HepG2 (cell line): ENCODE measurements around the gene NYNRIN. TPM values are rescaled to one million over a fixed set of nuclear protein-coding genes. Genes with fewer than 3 reads are reported as not detected.

Source experiments
- ETV5 ChIP-seq: IDR thresholded peaks from 2 replicates; pipeline ENCODE4 v1.6.1; 2018; ENCODE audit warnings: missing biosample characterization, missing genetic modification reagents, inconsistent platforms, borderline replicate concordance
- EZH2 ChIP-seq: conservative IDR thresholded peaks from 2 replicates; pipeline ENCODE4 v1.6.1; 2012; ENCODE audit warnings: mild to moderate bottlenecking, low read depth, low read length, moderate library complexity
- GATAD2A ChIP-seq: IDR thresholded peaks from 2 replicates; pipeline ENCODE4 v1.6.1; 2016
- GMEB2 ChIP-seq: IDR thresholded peaks from 2 replicates; pipeline ENCODE4 v1.6.1; 2016; ENCODE audit warnings: missing biosample characterization, missing genetic modification reagents, low read depth
- HNF4G ChIP-seq, 2 experiments: sonication (generic) in 1 of 2; formaldehyde crosslinking in 1 of 2; IDR thresholded peaks; 2 replicates each; pipeline versions ENCODE4 v1.4.0 to v1.6.1; 2011 to 2020; ENCODE audit warnings: borderline replicate concordance in 2 of 2, low read depth in 2 of 2, mild to moderate bottlenecking in 2 of 2, low read length in 1 of 2, missing genetic modification reagents in 1 of 2, moderate library complexity in 1 of 2
- HNRNPUL1 ChIP-seq: fragments of 200-400 bp; formaldehyde crosslinking; IDR thresholded peaks from 2 replicates; pipeline ENCODE4 v1.6.1; 2017; ENCODE audit warnings: low read depth, mild to moderate bottlenecking, low read length, moderate library complexity
- NR2F1 ChIP-seq, 2 experiments: fragments of 450-650 bp in 1 of 2; formaldehyde crosslinking in 1 of 2; IDR thresholded peaks; 2 replicates each; pipeline versions ENCODE4 v1.5.0 to v1.6.1; 2016 to 2020; ENCODE audit warnings: mild to moderate bottlenecking in 1 of 2, missing compliant biosample characterization in 1 of 2, missing genetic modification reagents in 1 of 2, moderate library complexity in 1 of 2
- NR2F6 ChIP-seq, 2 experiments: IDR thresholded peaks; 2 replicates each; pipeline ENCODE4 v1.6.1; 2016; ENCODE audit warnings: antibody characterized with exemption in 1 of 2, mild to moderate bottlenecking in 1 of 2
- SALL2 ChIP-seq: sonication (generic); formaldehyde crosslinking; IDR thresholded peaks from 2 replicates; pipeline ENCODE4 v1.8.1; 2023; ENCODE audit warnings: mild to moderate bottlenecking, missing genetic modification reagents, inconsistent platforms
- SMAD9 ChIP-seq: sonication (generic); formaldehyde crosslinking; IDR thresholded peaks from 2 replicates; pipeline ENCODE4 v1.5.1; 2020; ENCODE audit warnings: mild to moderate bottlenecking, missing genetic modification reagents
- SP4 ChIP-seq: sonication (generic); formaldehyde crosslinking; IDR thresholded peaks from 2 replicates; pipeline ENCODE4 v1.8.1; 2023; ENCODE audit warnings: mild to moderate bottlenecking, missing genetic modification reagents
- ZMAT3 ChIP-seq: sonication (generic); formaldehyde crosslinking; conservative IDR thresholded peaks from 2 replicates; pipeline ENCODE4 v1.7.0; 2021; ENCODE audit warnings: missing genetic modification reagents
- ZNF235 ChIP-seq: sonication (generic); formaldehyde crosslinking; IDR thresholded peaks from 2 replicates; pipeline ENCODE4 v1.8.1; 2023; ENCODE audit warnings: mild to moderate bottlenecking, missing genetic modification reagents, borderline replicate concordance
- ZNF704 ChIP-seq: sonication (generic); formaldehyde crosslinking; IDR thresholded peaks from 2 replicates; pipeline ENCODE4 v1.8.1; 2023; ENCODE audit warnings: mild to moderate bottlenecking, inconsistent platforms, moderate library complexity, missing genetic modification reagents, borderline replicate concordance
- ZNF737 ChIP-seq: sonication (generic); formaldehyde crosslinking; IDR thresholded peaks from 2 replicates; pipeline ENCODE4 v1.5.0; 2020; ENCODE audit warnings: missing genetic modification reagents, mild to moderate bottlenecking, borderline replicate concordance
- ZSCAN21 ChIP-seq: sonication (generic); formaldehyde crosslinking; IDR thresholded peaks from 2 replicates; pipeline ENCODE4 v1.8.0; 2022; ENCODE audit warnings: mild to moderate bottlenecking, missing genetic modification reagents, moderate library complexity, borderline replicate concordance
- polyA plus RNA-seq, 8 experiments: library from polyadenylated mRNA; depleted of rRNA in 3 of 8; stranded (reverse) in 7 of 8; unstranded in 1 of 8; fragments of >200 nt; fragmentation: Illumina TruSeq in 4 of 8; extraction: Trizol in 4 of 8; gene quantifications; 2 replicates each; pipeline versions ENCODE4 v1.2.1 to v1.2.3, GENCODE V29; 2011 to 2016; ENCODE audit warnings: low read depth in 4 of 8, missing spikeins in 1 of 8, mixed read lengths in 1 of 8; ENCODE audit not compliant: insufficient read depth in 1 of 8
- total RNA-seq, 5 experiments: library from RNA; depleted of rRNA; stranded (reverse); fragments of >200 nt; fragmentation: Illumina TruSeq; extraction: Trizol; gene quantifications; 2 replicates each; pipeline ENCODE4 v1.2.3, GENCODE V29; 2016; ENCODE audit warnings: low read depth in 1 of 5
- TF ChIP-seq, protein P1 (sequence below): sonication (generic); formaldehyde crosslinking; IDR thresholded peaks from 2 replicates; pipeline ENCODE4 v1.5.1; 2020; ENCODE audit warnings: mild to moderate bottlenecking, missing genetic modification reagents, borderline replicate concordance
- TF ChIP-seq, protein P2 (sequence below): sonication (generic); formaldehyde crosslinking; IDR thresholded peaks from 2 replicates; pipeline ENCODE4 v1.9.0; 2022; ENCODE audit warnings: low read depth, missing genetic modification reagents

The NYNRIN gene
- total and polyA plus RNA-seq, 2 of the 13 experiments (the other 11 are each of a cell fraction or from before 2014, with no cell fraction given) = 0.63 to 1.1 TPM

DNA sequence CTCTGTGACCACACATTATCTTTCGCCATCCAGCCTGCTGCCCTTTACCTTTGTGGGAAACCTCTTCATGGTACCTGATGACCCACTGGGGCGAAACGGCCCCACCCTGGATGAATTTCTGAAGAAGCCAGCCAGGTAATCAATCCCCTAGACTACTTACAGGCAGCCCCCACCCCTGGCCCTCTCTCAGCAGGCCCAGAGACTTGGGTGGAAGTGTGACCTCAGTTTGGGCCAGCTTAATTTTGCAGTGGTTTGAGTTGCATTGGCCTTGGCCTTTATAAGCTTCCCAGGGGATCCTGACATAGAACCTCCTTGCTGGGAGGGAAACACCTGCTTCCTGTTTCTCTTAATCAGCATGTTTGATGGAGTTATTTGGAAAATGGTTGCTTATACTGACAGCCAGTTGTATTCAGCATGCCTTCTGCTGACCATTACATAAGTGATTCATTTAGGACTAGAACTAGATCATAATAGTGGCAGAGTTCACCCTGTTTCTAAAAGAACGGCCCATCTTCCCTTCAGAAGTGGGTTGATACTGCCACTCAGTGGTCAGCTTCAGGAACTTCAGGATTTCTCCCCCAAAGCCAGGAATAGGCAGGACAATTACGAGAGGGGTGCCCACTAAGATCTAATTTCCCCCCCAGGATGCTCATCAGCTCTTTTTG is 37.7 kb downstream of the NYNRIN start (continued):
- TF ChIP-seq, protein P1, sequence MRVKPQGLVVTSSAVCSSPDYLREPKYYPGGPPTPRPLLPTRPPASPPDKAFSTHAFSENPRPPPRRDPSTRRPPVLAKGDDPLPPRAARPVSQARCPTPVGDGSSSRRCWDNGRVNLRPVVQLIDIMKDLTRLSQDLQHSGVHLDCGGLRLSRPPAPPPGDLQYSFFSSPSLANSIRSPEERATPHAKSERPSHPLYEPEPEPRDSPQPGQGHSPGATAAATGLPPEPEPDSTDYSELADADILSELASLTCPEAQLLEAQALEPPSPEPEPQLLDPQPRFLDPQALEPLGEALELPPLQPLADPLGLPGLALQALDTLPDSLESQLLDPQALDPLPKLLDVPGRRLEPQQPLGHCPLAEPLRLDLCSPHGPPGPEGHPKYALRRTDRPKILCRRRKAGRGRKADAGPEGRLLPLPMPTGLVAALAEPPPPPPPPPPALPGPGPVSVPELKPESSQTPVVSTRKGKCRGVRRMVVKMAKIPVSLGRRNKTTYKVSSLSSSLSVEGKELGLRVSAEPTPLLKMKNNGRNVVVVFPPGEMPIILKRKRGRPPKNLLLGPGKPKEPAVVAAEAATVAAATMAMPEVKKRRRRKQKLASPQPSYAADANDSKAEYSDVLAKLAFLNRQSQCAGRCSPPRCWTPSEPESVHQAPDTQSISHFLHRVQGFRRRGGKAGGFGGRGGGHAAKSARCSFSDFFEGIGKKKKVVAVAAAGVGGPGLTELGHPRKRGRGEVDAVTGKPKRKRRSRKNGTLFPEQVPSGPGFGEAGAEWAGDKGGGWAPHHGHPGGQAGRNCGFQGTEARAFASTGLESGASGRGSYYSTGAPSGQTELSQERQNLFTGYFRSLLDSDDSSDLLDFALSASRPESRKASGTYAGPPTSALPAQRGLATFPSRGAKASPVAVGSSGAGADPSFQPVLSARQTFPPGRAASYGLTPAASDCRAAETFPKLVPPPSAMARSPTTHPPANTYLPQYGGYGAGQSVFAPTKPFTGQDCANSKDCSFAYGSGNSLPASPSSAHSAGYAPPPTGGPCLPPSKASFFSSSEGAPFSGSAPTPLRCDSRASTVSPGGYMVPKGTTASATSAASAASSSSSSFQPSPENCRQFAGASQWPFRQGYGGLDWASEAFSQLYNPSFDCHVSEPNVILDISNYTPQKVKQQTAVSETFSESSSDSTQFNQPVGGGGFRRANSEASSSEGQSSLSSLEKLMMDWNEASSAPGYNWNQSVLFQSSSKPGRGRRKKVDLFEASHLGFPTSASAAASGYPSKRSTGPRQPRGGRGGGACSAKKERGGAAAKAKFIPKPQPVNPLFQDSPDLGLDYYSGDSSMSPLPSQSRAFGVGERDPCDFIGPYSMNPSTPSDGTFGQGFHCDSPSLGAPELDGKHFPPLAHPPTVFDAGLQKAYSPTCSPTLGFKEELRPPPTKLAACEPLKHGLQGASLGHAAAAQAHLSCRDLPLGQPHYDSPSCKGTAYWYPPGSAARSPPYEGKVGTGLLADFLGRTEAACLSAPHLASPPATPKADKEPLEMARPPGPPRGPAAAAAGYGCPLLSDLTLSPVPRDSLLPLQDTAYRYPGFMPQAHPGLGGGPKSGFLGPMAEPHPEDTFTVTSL (CRISPR knock-in tag) = no peak
- TF ChIP-seq SALL2 (CRISPR knock-in tag) (no peak), ZNF737 (no peak), ZSCAN21 (CRISPR knock-in tag) (no peak), GMEB2 (no peak), NR2F1 (CRISPR knock-in tag; IDR thresholded peaks at IDR 0.05) (no peak), SP4 (CRISPR knock-in tag) (no peak), GATAD2A (CRISPR knock-in tag) (peak; percentile 56; the same call in 1 of the 2 replicates), ETV5 (CRISPR knock-in tag) (peak; percentile 45; the same call in 1 of the 2 replicates), ZMAT3 (CRISPR knock-in tag) (peak; percentile 51; the same call in 1 of the 2 replicates), EZH2 (no peak), ZNF235 (CRISPR knock-in tag) (no peak), HNF4G (IDR thresholded peaks at IDR 0.05; ENCODE audit: borderline replicate concordance, low read depth, low read length) (no peak; the same call in 1 of the 2 replicates), HNF4G (CRISPR knock-in tag; IDR thresholded peaks at IDR 0.05; ENCODE audit: borderline replicate concordance, low read depth) (no peak), SMAD9 (no peak), ZNF704 (CRISPR knock-in tag) (no peak), NR2F6 (IDR thresholded peaks at IDR 0.05) (no peak), NR2F6 (CRISPR knock-in tag; IDR thresholded peaks at IDR 0.05) (peak; percentile 39; the same call in 1 of the 2 replicates), HNRNPUL1 (no peak)
- TF ChIP-seq, protein P2, sequence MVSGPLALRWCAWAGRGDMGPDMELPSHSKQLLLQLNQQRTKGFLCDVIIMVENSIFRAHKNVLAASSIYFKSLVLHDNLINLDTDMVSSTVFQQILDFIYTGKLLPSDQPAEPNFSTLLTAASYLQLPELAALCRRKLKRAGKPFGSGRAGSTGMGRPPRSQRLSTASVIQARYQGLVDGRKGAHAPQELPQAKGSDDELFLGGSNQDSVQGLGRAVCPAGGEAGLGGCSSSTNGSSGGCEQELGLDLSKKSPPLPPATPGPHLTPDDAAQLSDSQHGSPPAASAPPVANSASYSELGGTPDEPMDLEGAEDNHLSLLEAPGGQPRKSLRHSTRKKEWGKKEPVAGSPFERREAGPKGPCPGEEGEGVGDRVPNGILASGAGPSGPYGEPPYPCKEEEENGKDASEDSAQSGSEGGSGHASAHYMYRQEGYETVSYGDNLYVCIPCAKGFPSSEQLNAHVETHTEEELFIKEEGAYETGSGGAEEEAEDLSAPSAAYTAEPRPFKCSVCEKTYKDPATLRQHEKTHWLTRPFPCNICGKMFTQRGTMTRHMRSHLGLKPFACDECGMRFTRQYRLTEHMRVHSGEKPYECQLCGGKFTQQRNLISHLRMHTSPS = no peak
